ENCODE measurements around the gene RCC2.
"Not testable (repeated sequence)": the region's sequence is repeated elsewhere in the genome, so short reads cannot be mapped to it uniquely, and the experiment has no call there.

GRCh38 chr1:17481981-17482380 lies 42.5 kb upstream of the RCC2 start:
- not testable (repeated sequence) for TF ChIP-seq EZH2 (IDR thresholded peaks at IDR 0.05; ENCODE audit: low read length, missing control alignments); CTCF (conservative IDR thresholded peaks at IDR 0.05 in 1 of 2, IDR thresholded peaks at IDR 0.05 in 1 of 2; ENCODE audit: low read depth in 1 of 2, low read length in 2 of 2)
